Loucy (cell line): ENCODE results near the gene OR10T2.

Experiments used
- CTCF ChIP-seq: fragments of 200-600 bp; sonication (generic); conservative IDR thresholded peaks from 2 replicates; pipeline ENCODE4 v1.5.1; 2014; ENCODE audit warnings: mild to moderate bottlenecking, antibody characterized with exemption, low read length
- EZH2phosphoT487 ChIP-seq: fragments of 200-600 bp; IDR thresholded peaks from 2 replicates; pipeline ENCODE4 v1.6.1; 2018; ENCODE audit warnings: antibody characterized with exemption, mild to moderate bottlenecking, moderate library complexity, borderline replicate concordance

- TF ChIP-seq CTCF (no peak), EZH2phosphoT487 (no peak)
Observed at GRCh38 chr1:158366783-158367182, 32.5 kb downstream of the OR10T2 start.
